Mesenchymal stem cell (in vitro differentiated cells and primary cell): Measurements from ENCODE around the gene SLC9A9.

Experiments used
- DNase-seq: peaks from one replicate; pipeline ENCODE4 v3.0.0-alpha.2; 2013
- H2AFZ ChIP-seq: one replicate; pipeline ENCODE4 v1.6.1; 2013; ENCODE audit warnings: low read depth, mild to moderate bottlenecking, control low read depth, inconsistent platforms, low read length, moderate library complexity
- H2AK5ac ChIP-seq: 2 replicates; pipeline ENCODE4 v1.6.1; 2013; ENCODE audit warnings: low read length, moderate library complexity, mild to moderate bottlenecking, inconsistent platforms; ENCODE audit not compliant: severe bottlenecking
- H2BK120ac ChIP-seq: one replicate; pipeline ENCODE4 v1.6.1; 2013; ENCODE audit warnings: low read depth, mild to moderate bottlenecking, inconsistent platforms, low read length, moderate library complexity
- H2BK12ac ChIP-seq, 2 experiments: one replicate each; pipeline ENCODE4 v1.6.1; 2013; ENCODE audit warnings: inconsistent platforms in 2 of 2, low read length in 2 of 2, mild to moderate bottlenecking in 2 of 2, moderate library complexity in 2 of 2, control low read depth in 1 of 2
- H2BK15ac ChIP-seq: one replicate; pipeline ENCODE4 v1.6.1; 2013; ENCODE audit warnings: mild to moderate bottlenecking, low read depth, inconsistent platforms; ENCODE audit not compliant: poor library complexity, severe bottlenecking
- H2BK5ac ChIP-seq: 2 replicates; pipeline ENCODE4 v1.6.1; 2013; ENCODE audit warnings: low read depth, mild to moderate bottlenecking, low read length, control low read depth, inconsistent platforms; ENCODE audit not compliant: poor library complexity, severe bottlenecking
- H3K14ac ChIP-seq, 2 experiments: one replicate each; pipeline ENCODE4 v1.6.1; 2013; ENCODE audit warnings: inconsistent platforms in 2 of 2, low read length in 2 of 2, control low read depth in 1 of 2, mild to moderate bottlenecking in 1 of 2, moderate library complexity in 1 of 2
- H3K18ac ChIP-seq, 2 experiments: one replicate each; pipeline ENCODE4 v1.6.1; 2013; ENCODE audit warnings: inconsistent platforms in 2 of 2, low read length in 2 of 2, control low read depth in 1 of 2, low read depth in 1 of 2, mild to moderate bottlenecking in 1 of 2
- H3K23ac ChIP-seq, 2 experiments: one replicate each; pipeline ENCODE4 v1.6.1; 2013; ENCODE audit warnings: inconsistent platforms in 2 of 2, low read length in 2 of 2, mild to moderate bottlenecking in 2 of 2, moderate library complexity in 2 of 2, control low read depth in 1 of 2
- H3K27ac ChIP-seq: 2 replicates; pipeline ENCODE4 v1.5.1; 2013; ENCODE audit warnings: mild to moderate bottlenecking, moderate library complexity, low read length, control low read depth, inconsistent platforms; ENCODE audit not compliant: poor library complexity, severe bottlenecking
- H3K27me3 ChIP-seq, 2 experiments: 2 replicates each; pipeline versions ENCODE4 v1.6.1 to v1.7.0; 2013; ENCODE audit warnings: low read length in 2 of 2, mild to moderate bottlenecking in 2 of 2, moderate library complexity in 2 of 2, control low read depth in 1 of 2, inconsistent platforms in 1 of 2; ENCODE audit not compliant: control insufficient read depth in 1 of 2, insufficient read depth in 1 of 2
- H3K36me3 ChIP-seq, 2 experiments: 2 replicates each; pipeline versions ENCODE4 v1.6.1 to v1.7.0; 2013; ENCODE audit warnings: low read length in 2 of 2, control low read depth in 1 of 2, inconsistent platforms in 1 of 2, low read depth in 1 of 2, mild to moderate bottlenecking in 1 of 2; ENCODE audit not compliant: insufficient read depth in 2 of 2, control insufficient read depth in 1 of 2
- H3K4ac ChIP-seq, 2 experiments: one replicate each; pipeline ENCODE4 v1.6.1; 2013; ENCODE audit warnings: inconsistent platforms in 2 of 2, low read length in 2 of 2, mild to moderate bottlenecking in 2 of 2, moderate library complexity in 2 of 2, control low read depth in 1 of 2, low read depth in 1 of 2
- H3K4me1 ChIP-seq: 2 replicates; pipeline ENCODE4 v1.6.1; 2013; ENCODE audit warnings: low read depth, low read length, control low read depth; ENCODE audit not compliant: control insufficient read depth, insufficient read depth
- H3K4me2 ChIP-seq: 2 replicates; pipeline ENCODE4 v1.6.1; 2013; ENCODE audit warnings: low read length, mild to moderate bottlenecking, inconsistent platforms; ENCODE audit not compliant: poor library complexity, severe bottlenecking
- H3K4me3 ChIP-seq, 2 experiments: 2 replicates each; pipeline versions ENCODE4 v1.5.1 to v1.7.0; 2013; ENCODE audit warnings: low read length in 2 of 2, mild to moderate bottlenecking in 2 of 2, control low read depth in 1 of 2, low read depth in 1 of 2; ENCODE audit not compliant: insufficient read depth in 1 of 2
- H3K79me1 ChIP-seq: replicated peaks from 2 replicates; pipeline ENCODE4 v1.6.1; 2013; ENCODE audit warnings: mild to moderate bottlenecking, control low read depth, low read length, inconsistent platforms; ENCODE audit not compliant: poor library complexity, severe bottlenecking
- H3K9ac ChIP-seq: 2 replicates; pipeline ENCODE4 v1.7.0; 2013; ENCODE audit warnings: mild to moderate bottlenecking, low read length, moderate library complexity
- H3K9me3 ChIP-seq: 2 replicates; pipeline ENCODE4 v1.7.0; 2013; ENCODE audit warnings: mild to moderate bottlenecking, low read length; ENCODE audit not compliant: control insufficient read depth
- H4K8ac ChIP-seq: one replicate; pipeline ENCODE4 v1.6.1; 2013; ENCODE audit warnings: inconsistent platforms, mild to moderate bottlenecking, low read length, moderate library complexity
- H4K91ac ChIP-seq: one replicate; pipeline ENCODE4 v1.6.1; 2013; ENCODE audit warnings: mild to moderate bottlenecking, low read length, inconsistent platforms
- WGBS: methylation state at CpG from one replicate; pipeline ENCODE4 v1.1.7; 2013; ENCODE audit warnings: mixed read lengths; 5-methylcytosine and 5-hydroxymethylcytosine counted together

SLC9A9 gene

GRCh38 chr3:143563786-143564185, 284.5 kb downstream of the SLC9A9 start:
- DNase-seq, result no peak
- Histone ChIP-seq H4K8ac (no peak overlapping the region), H3K18ac (no peak overlapping the region), H2AFZ (no peak overlapping the region), H3K4me2 (no peak overlapping the region), H3K36me3 (no peaks in the 10 kb centered on the region), H3K27ac (no peak overlapping the region), H3K23ac (no peak overlapping the region), H3K27me3 (no peaks in the 10 kb centered on the region), H4K91ac (no peak overlapping the region), H2BK15ac (no peak overlapping the region), H2BK12ac (no peak overlapping the region), H3K79me1 (no peaks in the 10 kb centered on the region), H2BK5ac (no peak overlapping the region), H3K9ac (no peak overlapping the region), H2BK120ac (no peak overlapping the region), H3K4me1 (no peaks in the 10 kb centered on the region), H2AK5ac (no peak overlapping the region), H3K4me3 (no peak overlapping the region), H3K14ac (no peak overlapping the region), H3K9me3 (no peaks in the 10 kb centered on the region), H3K4ac (no peak overlapping the region)
- 73% methylated on average over 1 of the region's 3 CpGs for WGBS

- no peak overlapping the region for H3K4me3 ChIP-seq
- no peak overlapping the region for H2BK120ac ChIP-seq
- no peak overlapping the region for H3K14ac ChIP-seq
- H2AFZ ChIP-seq, result no peak overlapping the region
- H3K9me3 ChIP-seq, result no peaks in the 10 kb centered on the region
- H3K9ac ChIP-seq, result no peak overlapping the region
- H3K4me2 ChIP-seq, result no peak overlapping the region
- H3K18ac ChIP-seq, result no peak overlapping the region
- H3K4ac ChIP-seq, result no peak overlapping the region
- no peak overlapping the region for H3K23ac ChIP-seq
- H2BK5ac ChIP-seq, result no peak overlapping the region
- H2BK15ac ChIP-seq, result no peak overlapping the region
- no peak overlapping the region for H4K8ac ChIP-seq
- H3K79me1 ChIP-seq, result no peaks in the 10 kb centered on the region
- no peaks in the 10 kb centered on the region for H3K4me1 ChIP-seq
- H3K27me3 ChIP-seq, result no peaks in the 10 kb centered on the region
- DNase-seq, result no peak
- H3K27ac ChIP-seq, result no peak overlapping the region
- H2BK12ac ChIP-seq, result no peak overlapping the region
- H4K91ac ChIP-seq, result no peak overlapping the region
- H2AK5ac ChIP-seq, result no peak overlapping the region
- 100% methylated on average over 2 of the region's 2 CpGs for WGBS
- no peaks in the 10 kb centered on the region for H3K36me3 ChIP-seq
Observed at GRCh38 chr3:143562789-143563188, 285.5 kb downstream of the SLC9A9 start.

DNA sequence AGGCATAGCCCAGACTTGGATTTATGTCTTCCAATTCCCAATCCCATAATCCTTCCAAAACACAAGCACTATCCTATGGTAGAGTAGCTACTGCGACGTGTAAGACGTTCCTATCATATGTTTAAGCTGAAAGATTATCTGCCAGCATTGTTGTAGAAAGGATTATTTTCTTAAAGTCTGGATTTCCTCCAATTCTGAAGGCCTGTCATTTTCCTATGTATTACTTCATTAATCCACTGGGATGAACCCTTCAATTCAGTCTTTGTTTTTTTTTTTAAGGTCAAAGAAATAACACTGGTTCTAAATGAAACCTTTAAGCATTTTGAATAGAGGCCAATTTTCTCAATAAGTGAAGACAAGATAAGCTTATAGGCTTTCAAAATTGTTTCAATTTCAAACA, 289.0 kb downstream of the SLC9A9 start:
- no peaks in the 10 kb centered on the region for H3K36me3 ChIP-seq
- no peak overlapping the region for H3K4ac ChIP-seq
- no peaks in the 10 kb centered on the region for H3K4me1 ChIP-seq
- no peak overlapping the region for H2BK12ac ChIP-seq
- H3K4me2 ChIP-seq, result no peak overlapping the region
- no peak overlapping the region for H2AFZ ChIP-seq
- no peak overlapping the region for H2BK5ac ChIP-seq
- no peak overlapping the region for H3K14ac ChIP-seq
- H3K9me3 ChIP-seq, result no peaks in the 10 kb centered on the region
- H4K91ac ChIP-seq, result no peak overlapping the region
- no peak overlapping the region for H2BK15ac ChIP-seq
- no peak overlapping the region for H2AK5ac ChIP-seq
- H3K79me1 ChIP-seq, result no peaks in the 10 kb centered on the region
- H3K18ac ChIP-seq, result no peak overlapping the region
- DNase-seq, result no peak
- H3K23ac ChIP-seq, result no peak overlapping the region
- no peak overlapping the region for H3K27ac ChIP-seq
- WGBS, result no CpG with 5 or more reads among the region's 3 CpGs
- H4K8ac ChIP-seq, result no peak overlapping the region
- no peak overlapping the region for H2BK120ac ChIP-seq
- H3K27me3 ChIP-seq, result no peaks in the 10 kb centered on the region
- H3K9ac ChIP-seq, result no peak overlapping the region
- H3K4me3 ChIP-seq, result no peak overlapping the region

DNA sequence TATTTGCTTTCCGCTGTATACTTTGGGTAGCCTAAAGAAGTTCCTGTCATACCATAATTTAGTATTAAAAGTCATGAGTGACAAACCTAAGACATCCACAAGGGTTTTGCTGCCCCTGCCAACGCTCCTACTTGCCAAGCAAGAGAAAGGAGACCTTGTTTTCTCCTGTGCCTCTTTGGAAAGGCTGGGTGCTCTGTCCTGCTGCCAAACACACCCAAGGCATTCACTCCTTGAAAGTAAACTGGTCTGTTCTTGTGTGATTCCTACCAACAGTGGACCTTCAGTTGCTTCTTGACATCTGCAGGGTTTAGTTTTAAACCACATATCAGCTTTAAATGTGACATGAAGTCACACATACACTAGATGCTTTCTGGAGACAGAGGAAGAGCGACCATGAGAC, 295.4 kb downstream of the SLC9A9 start:
- Histone ChIP-seq H2BK120ac (no peak overlapping the region), H2BK15ac (no peak overlapping the region), H3K79me1 (no peaks in the 10 kb centered on the region), H3K18ac (no peak overlapping the region), H3K9me3 (peaks cover 4% of the 10 kb centered on the region), H3K4me1 (peaks cover 3% of the 10 kb centered on the region), H3K14ac (no peak overlapping the region), H3K23ac (no peak overlapping the region), H3K36me3 (peaks cover 0 to 20% of the 10 kb centered on the region in 2 experiments), H3K4ac (no peak overlapping the region), H4K8ac (no peak overlapping the region), H4K91ac (no peak overlapping the region), H3K27ac (no peak overlapping the region), H3K9ac (no peak overlapping the region), H2BK12ac (no peak overlapping the region), H3K4me2 (no peak overlapping the region), H2BK5ac (no peak overlapping the region), H3K4me3 (no peak overlapping the region), H2AFZ (no peak overlapping the region), H3K27me3 (no peaks in the 10 kb centered on the region), H2AK5ac (no peak overlapping the region)
- 87% methylated on average over 3 of the region's 3 CpGs for WGBS
- DNase-seq, result no peak
